Stimulated activated CD8-positive, alpha-beta memory T cell treated with anti-CD3 and anti-CD28 coated beads, Interleukin-4, amount 100 ng/mL, for 1 hour (primary cell): ENCODE results near the gene ZFP91.

Source experiments
- DNase-seq, 2 donors: peaks; one replicate each; pipeline ENCODE4 v3.0.0-alpha.2; 2020; ENCODE audit warnings: low read depth in 2 of 2, low spot score in 1 of 2

The ZFP91 gene

DNA sequence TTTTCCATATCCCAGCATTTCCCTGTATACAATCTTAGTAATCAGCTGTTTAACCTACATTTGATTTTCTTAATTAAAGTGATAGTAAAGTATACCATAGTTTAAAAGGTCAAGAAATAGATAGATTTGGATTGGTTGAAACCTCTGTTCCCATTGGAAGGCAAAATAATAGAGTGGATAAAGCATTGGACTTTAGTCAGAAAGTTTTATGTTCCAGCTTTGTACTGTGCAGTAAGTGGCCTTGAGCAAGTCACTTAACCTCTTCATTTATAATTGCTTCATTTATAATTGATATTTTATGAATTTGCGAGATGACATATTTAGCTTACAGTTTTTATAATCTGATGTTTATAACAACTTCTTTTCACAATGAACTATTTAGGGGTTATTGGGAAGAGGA is 3.6 kb downstream of the ZFP91 start:
- DNase-seq: no peak

DNA sequence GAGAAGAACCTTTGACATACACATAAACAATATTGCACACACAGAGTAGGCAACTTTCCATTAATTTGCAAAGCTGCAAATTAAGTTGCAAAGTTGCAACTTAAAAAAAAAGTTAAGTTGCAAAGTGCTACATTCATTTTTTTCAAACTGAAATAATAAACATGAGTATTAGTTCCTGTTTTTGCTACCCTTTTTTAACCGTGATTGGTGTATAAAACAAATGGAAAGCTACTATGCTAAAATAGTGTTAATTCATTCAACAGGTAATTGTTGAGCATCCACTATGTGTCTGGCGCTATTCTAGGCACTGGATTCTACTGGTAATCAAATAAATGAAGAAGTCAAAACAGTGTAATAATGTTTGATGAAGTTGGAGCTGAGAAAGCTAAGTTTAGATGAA is 8.1 kb downstream of the ZFP91 start:
- DNase-seq: no peak

GRCh38 chr11:58591659-58592058 is 12.8 kb downstream of the ZFP91 start:
- no peak for DNase-seq

DNA sequence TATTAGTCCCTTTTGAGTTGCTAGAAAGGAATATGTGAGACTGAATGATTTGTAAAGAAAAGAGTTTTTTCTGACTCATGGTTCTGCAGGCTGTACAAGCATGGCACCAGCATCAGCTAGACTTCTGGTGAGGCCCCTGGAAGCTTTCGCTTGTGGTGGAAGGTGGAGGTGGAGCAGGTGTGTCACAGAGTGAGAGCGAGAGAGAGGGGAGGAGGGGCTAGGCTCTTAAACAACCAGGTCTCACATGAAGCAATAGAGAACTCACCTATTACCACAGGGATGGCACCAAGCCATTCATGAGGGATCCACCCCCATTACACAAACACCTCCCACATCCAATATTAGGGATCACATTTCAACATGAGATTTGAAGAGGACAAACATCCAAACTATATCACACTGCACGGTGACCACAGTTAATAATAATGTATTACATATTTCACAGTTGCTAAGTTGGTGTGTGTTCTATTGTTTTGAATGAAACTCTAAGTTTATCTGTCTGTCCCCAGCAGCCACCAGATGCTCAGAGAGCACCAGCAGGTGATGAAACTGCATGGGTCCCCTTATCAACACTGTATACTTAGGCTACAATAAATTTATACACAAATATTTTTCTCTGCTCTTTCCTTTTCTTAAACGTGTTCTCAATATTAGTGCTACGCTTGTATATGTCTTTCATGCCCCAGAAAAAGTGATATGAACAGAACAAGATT is 14.1 kb downstream of the ZFP91 start:
- no peak for DNase-seq

DNA sequence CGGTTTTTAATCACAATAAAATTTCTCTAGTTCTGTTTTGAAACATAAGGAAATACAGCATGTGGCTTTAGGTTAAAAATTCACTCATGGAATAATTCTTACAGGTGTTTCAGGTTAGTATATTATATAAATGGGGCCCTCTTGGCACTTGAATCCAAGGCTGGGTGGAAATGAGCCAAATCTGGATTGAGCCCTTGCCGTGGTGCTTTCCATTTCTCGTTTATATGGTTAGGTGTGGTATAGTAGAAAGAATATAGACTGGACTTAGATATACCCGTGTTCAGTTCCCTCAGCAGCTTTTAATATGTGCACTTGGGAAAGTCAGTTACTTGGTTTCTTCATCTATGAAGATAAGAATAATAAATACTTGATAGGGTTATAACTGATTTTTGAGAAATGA is 16.0 kb downstream of the ZFP91 start:
- DNase-seq: no peak

- DNase-seq: no peak
Measured at GRCh38 chr11:58596621-58597020, 17.8 kb downstream of the ZFP91 start.

- no peak for DNase-seq
Measured at GRCh38 chr11:58597486-58598144, 18.8 kb downstream of the ZFP91 start.

DNA sequence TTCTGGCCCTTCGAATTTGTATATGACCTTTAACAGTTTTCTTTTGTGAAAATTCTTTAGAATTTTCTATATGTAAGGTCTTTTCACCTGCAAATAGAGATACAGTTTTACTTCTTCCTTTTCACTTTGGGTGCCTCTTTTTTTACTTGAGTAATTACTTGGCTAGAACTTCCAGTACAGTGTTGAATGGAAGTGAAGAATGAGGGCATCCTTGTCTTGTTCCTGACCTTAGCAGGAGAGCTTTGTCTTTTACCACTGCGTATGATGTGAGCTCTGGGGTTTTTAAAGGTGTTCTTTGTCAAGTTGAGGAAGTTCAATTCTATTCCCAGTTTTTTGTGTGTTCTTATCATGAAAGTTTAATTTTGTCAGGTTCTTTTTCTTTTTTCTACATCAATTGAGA is 21.6 kb downstream of the ZFP91 start:
- DNase-seq: no peak

GRCh38 chr11:58606930-58607714 is 28.3 kb downstream of the ZFP91 start:
- DNase-seq: no peak

- no peak for DNase-seq
Measured at GRCh38 chr11:58608331-58608730, 29.5 kb downstream of the ZFP91 start.

DNA sequence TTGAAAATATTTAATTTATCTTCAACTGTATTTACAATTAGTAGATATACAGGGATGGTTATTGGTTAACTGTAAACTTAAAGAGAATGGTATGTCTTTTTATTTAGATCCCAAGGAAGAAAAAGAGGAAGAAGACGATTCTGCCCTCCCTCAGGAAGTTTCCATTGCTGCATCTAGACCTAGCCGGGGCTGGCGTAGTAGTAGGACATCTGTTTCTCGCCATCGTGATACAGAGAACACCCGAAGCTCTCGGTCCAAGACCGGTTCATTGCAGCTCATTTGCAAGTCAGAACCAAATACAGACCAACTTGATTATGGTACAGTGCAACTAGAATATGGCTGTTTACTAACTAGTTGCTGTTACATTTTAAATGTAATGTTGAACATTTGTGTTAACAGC is 30.9 kb downstream of the ZFP91 start:
- DNase-seq: no peak

- DNase-seq: no peak
Measured at GRCh38 chr11:58613228-58613627, 34.4 kb downstream of the ZFP91 start.

DNA sequence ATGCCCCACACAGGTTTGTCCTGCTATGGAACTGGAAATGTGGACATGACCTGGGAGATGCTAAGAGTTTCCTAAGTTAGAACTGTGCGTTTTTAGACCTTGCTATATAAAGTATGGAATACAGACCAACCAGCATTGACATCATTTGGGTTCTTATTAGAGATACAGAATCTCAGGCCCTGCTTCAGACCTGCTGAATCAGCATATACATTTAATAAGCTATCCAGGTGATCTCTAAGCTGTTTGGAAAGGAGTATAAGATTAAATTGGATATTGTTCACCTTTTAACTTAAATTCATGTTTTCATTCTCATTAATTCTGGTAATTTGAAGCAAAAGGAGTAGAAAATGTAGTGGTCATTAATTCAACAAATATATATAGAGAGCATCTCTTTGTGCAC is 36.7 kb downstream of the ZFP91 start:
- no peak for DNase-seq

DNA sequence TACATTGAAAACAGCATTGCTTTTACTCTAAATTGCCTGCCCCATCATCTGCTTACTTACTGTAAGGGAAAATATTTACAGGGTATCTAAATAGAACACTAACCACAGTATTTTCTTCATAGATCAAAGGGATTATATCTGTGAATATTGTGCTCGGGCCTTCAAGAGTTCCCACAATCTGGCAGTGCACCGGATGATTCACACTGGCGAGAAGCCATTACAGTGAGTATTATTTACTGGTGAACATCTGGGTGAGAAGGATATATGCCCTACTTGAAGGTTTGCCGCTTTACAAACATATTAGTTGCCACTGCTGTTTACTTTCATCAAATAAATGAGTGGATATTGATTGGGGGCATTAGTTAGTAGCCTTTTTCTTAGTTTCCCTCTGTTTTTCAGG is 37.7 kb downstream of the ZFP91 start:
- DNase-seq: no peak

DNA sequence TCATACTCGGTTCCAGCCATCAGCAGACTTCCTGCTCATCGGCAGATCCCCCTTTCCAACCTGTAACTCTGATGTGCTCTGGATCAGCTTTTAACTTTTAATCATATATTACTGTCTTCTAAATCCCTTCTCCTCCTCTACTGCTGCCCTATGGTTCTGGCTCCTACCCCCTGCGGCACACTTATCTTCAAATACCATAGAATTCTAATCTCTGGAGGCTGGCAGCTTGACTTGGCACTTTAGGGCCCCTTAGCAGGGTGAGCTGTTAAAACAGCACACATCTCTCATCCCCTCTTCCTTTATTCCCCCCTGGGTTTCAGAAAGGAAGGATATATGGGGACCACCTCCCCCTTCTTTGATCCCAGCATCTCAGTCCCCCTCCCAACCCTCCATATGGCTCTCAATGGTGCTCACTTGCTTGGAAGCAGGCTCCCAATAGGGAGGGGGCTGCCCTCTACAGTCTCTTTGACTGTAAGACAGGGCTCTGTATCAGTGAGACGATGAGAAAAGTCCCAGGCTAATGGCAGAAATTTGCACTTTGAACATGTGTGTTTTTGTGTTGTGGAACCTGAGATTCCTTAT is 39.2 kb downstream of the ZFP91 start:
- DNase-seq: no peak

GRCh38 chr11:58621586-58622262 is 42.9 kb downstream of the ZFP91 start:
- DNase-seq: no peak

- DNase-seq: no peak
Measured at GRCh38 chr11:58622344-58622743, 43.5 kb downstream of the ZFP91 start, which contains the start of gene CNTF. Gene CNTF, plus strand, starts transcription at chr11:58622665. Its CDS starts 88 bp downstream, at chr11:58622753.

DNA sequence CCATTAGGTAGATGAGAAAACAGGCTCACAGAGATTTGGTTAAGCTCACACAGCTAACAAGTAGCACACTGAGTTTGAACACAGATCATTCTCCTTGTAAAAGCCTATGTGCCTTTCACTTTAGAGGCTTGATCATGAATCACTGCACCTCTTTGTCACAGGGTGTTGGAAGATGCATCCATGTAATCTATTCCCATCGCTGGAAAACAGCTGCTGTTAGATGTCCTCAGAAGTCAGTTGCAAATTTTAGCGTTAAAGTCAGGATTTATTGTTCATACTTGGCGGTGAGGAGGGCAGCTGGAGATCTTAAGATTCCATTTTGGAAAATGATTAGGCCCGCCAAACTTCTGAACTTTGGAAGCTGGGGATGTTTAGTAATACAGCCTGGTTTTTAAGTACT is 46.2 kb downstream of the ZFP91 start:
- no peak for DNase-seq

DNA sequence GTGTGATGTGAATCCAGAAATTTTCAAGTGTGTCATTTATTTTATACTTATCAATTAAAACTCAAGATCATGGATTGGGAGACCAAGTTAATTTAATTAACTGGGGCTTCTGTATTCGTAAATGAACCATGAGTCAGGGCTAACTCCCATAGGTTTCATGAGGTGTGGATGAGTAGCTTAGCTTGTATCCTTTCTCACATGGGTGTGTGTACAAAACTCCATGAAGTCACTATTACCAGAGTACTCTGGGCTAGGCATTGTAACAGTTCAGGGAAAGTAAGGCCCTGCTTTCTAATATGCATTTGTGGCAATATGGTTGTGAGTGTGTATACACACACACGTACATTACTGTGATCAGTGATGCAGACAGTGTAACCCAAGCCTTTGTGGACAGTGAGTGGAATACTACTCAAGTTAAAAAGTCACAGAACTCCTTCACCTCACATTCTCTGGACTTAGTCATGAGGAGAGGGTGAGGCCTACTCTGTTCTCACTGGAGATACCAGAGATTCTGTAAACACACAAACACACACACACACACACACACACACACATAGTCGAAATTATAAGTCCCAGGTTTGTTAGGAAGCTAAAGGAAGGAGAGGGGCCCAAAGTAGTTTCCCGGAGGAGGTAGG is 47.1 kb downstream of the ZFP91 start:
- DNase-seq: no peak

DNA sequence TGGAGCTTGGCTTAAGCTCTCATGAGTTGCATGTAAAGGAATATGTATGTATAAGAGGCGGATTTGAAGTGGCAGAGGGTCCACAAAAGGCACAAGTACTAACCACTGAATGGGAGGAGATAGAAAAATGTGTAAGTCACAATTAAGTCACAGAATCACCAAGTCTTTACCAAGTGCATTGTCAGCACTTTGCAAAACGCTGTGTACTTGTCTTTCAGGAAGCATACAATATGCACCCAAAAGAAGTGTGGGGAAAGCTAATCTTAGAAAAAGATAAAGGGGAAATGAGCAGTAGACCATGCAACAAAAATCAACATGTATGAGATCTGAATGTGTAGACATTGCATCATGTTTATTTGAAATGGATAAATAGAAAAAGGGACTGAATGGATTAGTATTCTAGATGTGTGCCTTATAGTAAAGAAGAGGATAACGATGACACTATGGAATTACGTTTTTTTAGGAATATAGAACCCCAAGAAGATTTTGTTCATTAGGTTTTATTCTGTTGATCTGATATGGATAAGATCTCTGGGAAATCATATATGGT is 48.1 kb downstream of the ZFP91 start:
- DNase-seq: no peak
